Keratinocyte (primary cell): Measurements from ENCODE around the gene RBM39. TPM values are rescaled to one million over a fixed set of nuclear protein-coding genes. Genes with fewer than 3 reads are reported as not detected.
"Not testable (repeated sequence)": the region's sequence is repeated elsewhere in the genome, so short reads cannot be mapped to it uniquely, and the experiment has no call there.

Source experiments
- DNase-seq: peaks from one replicate; pipeline ENCODE4 v3.0.0-alpha.2; 2011; ENCODE audit warnings: low read depth, missing footprints, low spot score
- FAIRE-seq: peaks from 2 replicates; lab custom pipeline; 2011; peaks lifted over from hg19 to GRCh38; lab: Jason Lieb, UNC
- H2AFZ ChIP-seq: 2 replicates; pipeline ENCODE4 v1.6.0; 2012; ENCODE audit warnings: low read length, control low read depth, inconsistent platforms; ENCODE audit not compliant: control insufficient read depth
- H3K27ac ChIP-seq: 2 replicates; pipeline ENCODE4 v1.5.1; 2011; ENCODE audit warnings: low read length; ENCODE audit not compliant: control insufficient read depth, insufficient read depth
- H3K27me3 ChIP-seq: 3 replicates; pipeline ENCODE4 v1.6.0; 2011; ENCODE audit warnings: low read length; ENCODE audit not compliant: control insufficient read depth, insufficient read depth; ENCODE audit errors: extremely low read depth
- H3K36me3 ChIP-seq, 2 experiments: 2 replicates in 1 of 2; 3 replicates in 1 of 2; pipeline ENCODE4 v1.5.1; 2011; ENCODE audit warnings: low read length in 2 of 2, mild to moderate bottlenecking in 1 of 2; ENCODE audit not compliant: control insufficient read depth in 2 of 2, insufficient read depth in 2 of 2; ENCODE audit errors: extremely low read depth in 1 of 2
- H3K4me1 ChIP-seq: 3 replicates; pipeline ENCODE4 v1.5.1; 2011; ENCODE audit warnings: low read length; ENCODE audit not compliant: control insufficient read depth, insufficient read depth; ENCODE audit errors: extremely low read depth
- H3K4me2 ChIP-seq: 3 replicates; pipeline ENCODE4 v1.6.0; 2011; ENCODE audit warnings: low read depth, low read length; ENCODE audit not compliant: control insufficient read depth, insufficient read depth; ENCODE audit errors: extremely low read depth
- H3K4me3 ChIP-seq, 3 experiments: fragments of 200-600 bp in 1 of 3; sonication (generic) in 1 of 3; 2 replicates in 2 of 3; 3 replicates in 1 of 3; pipeline ENCODE4 v1.5.1; 2011 to 2016; ENCODE audit warnings: low read length in 3 of 3, mild to moderate bottlenecking in 3 of 3, control low read depth in 2 of 3, inconsistent platforms in 1 of 3, low read depth in 1 of 3, mixed read lengths in 1 of 3, mixed run types in 1 of 3, moderate library complexity in 1 of 3; ENCODE audit not compliant: control insufficient read depth in 2 of 3, insufficient read depth in 2 of 3; ENCODE audit errors: extremely low read depth in 1 of 3
- H3K79me2 ChIP-seq: 2 replicates; pipeline ENCODE4 v1.6.0; 2012; ENCODE audit warnings: low read length; ENCODE audit not compliant: control insufficient read depth, insufficient read depth
- H3K9ac ChIP-seq: 3 replicates; pipeline ENCODE4 v1.6.0; 2011; ENCODE audit warnings: low read length; ENCODE audit not compliant: control insufficient read depth, insufficient read depth; ENCODE audit errors: extremely low read depth
- H3K9me1 ChIP-seq: 3 replicates; pipeline ENCODE4 v1.6.0; 2011; ENCODE audit warnings: low read length; ENCODE audit not compliant: control insufficient read depth, insufficient read depth; ENCODE audit errors: extremely low read depth
- H3K9me3 ChIP-seq: 2 replicates; pipeline ENCODE4 v1.5.1; 2012; ENCODE audit warnings: low read depth, low read length; ENCODE audit not compliant: control insufficient read depth
- H4K20me1 ChIP-seq: 3 replicates; pipeline ENCODE4 v1.6.0; 2011; ENCODE audit warnings: low read length; ENCODE audit not compliant: control insufficient read depth, insufficient read depth; ENCODE audit errors: extremely low read depth
- CTCF ChIP-seq, 3 experiments: IDR thresholded peaks in 1 of 3; conservative IDR thresholded peaks in 1 of 3; optimal IDR thresholded peaks in 1 of 3; 2 replicates in 2 of 3; 3 replicates in 1 of 3; pipeline versions ENCODE3 to v1.5.1; 2011; ENCODE audit warnings: low read length in 3 of 3, mild to moderate bottlenecking in 3 of 3, moderate library complexity in 2 of 3, control low read depth in 1 of 3, inconsistent platforms in 1 of 3; ENCODE audit not compliant: insufficient read depth in 2 of 3; ENCODE audit errors: extremely low read depth in 1 of 3
- EZH2 ChIP-seq: IDR thresholded peaks from one replicate; pipeline ENCODE4 v1.6.1; 2012; ENCODE audit warnings: inconsistent platforms, mild to moderate bottlenecking, low read length, moderate library complexity
- dilution Hi-C: fragments of 300-500 bp; cut with MboI; formaldehyde crosslinking; loops from one replicate; pipeline ENCODE4 v1.7.0; 2020; ENCODE audit warnings: low sequenced_read_pairs; ENCODE audit not compliant: extremely low pct_ligation_motif_present
- polyA plus RNA-seq, 5 experiments: library from polyadenylated mRNA; depleted of rRNA in 3 of 5; stranded (reverse) in 3 of 5; stranded (forward) in 1 of 5; unstranded in 1 of 5; fragments of >200 nt; gene quantifications; 1 replicate in 1 of 5; 2 replicates in 3 of 5; 3 replicates in 1 of 5; pipeline versions ENCODE4 v1.2.1 to v1.2.3, GENCODE V29; 2011 to 2012; ENCODE audit warnings: missing spikeins in 2 of 5, low read depth in 1 of 5, low replicate concordance in 1 of 5

RBM39 gene
- polyA plus RNA-seq, 1 donor (not counting 4 experiments of a cell fraction or from before 2014, with no cell fraction given) = 146 TPM

GRCh38 chr20:35723275-35723639 lies 18.8 kb downstream of the RBM39 start:
- H3K27ac ChIP-seq, H3K9me3 ChIP-seq, H3K4me2 ChIP-seq, H3K27me3 ChIP-seq, FAIRE-seq, H3K4me3 ChIP-seq, H3K4me1 ChIP-seq, H2AFZ ChIP-seq, H3K9ac ChIP-seq, dilution Hi-C loops, H3K9me1 ChIP-seq, DNase-seq: not testable (repeated sequence)
- Histone ChIP-seq H4K20me1 (peaks cover 37% of the 10 kb centered on the region), H3K79me2 (peaks cover 89% of the 10 kb centered on the region), H3K36me3 (peaks cover 44 to 66% of the 10 kb centered on the region in 2 experiments)

GRCh38 chr20:35721621-35722020 lies 20.4 kb downstream of the RBM39 start:
- Histone ChIP-seq H3K4me2 (no peak overlapping the region), H3K36me3 (peaks cover 47 to 64% of the 10 kb centered on the region in 2 experiments), H3K4me1 (no peaks in the 10 kb centered on the region), H3K79me2 (peaks cover 90% of the 10 kb centered on the region), H3K4me3 (no peak overlapping the region), H3K9me3 (no peaks in the 10 kb centered on the region), H3K27ac (no peak overlapping the region), H3K9ac (no peak overlapping the region), H4K20me1 (peaks cover 38% of the 10 kb centered on the region), H3K9me1 (no peaks in the 10 kb centered on the region), H2AFZ (no peak overlapping the region), H3K27me3 (no peaks in the 10 kb centered on the region)
- DNase-seq (no peak), FAIRE-seq (no peak)
- TF ChIP-seq EZH2 (no peak), CTCF (optimal IDR thresholded peaks at IDR 0.05 in 1 of 3, IDR thresholded peaks at IDR 0.05 in 1 of 3, conservative IDR thresholded peaks at IDR 0.05 in 1 of 3; ENCODE audit: extremely low read depth in 1 of 3, insufficient read depth in 2 of 3, low read length in 3 of 3) (no peak)
- dilution Hi-C loops = no loop called here

GRCh38 chr20:35721219-35721618 lies 20.8 kb downstream of the RBM39 start:
- Histone ChIP-seq H3K4me2 (no peak overlapping the region), H3K27me3 (no peaks in the 10 kb centered on the region), H3K9me1 (no peaks in the 10 kb centered on the region), H4K20me1 (peaks cover 36% of the 10 kb centered on the region), H3K27ac (no peak overlapping the region), H3K4me1 (no peaks in the 10 kb centered on the region), H3K9ac (no peak overlapping the region), H3K36me3 (peaks cover 47 to 64% of the 10 kb centered on the region in 2 experiments), H3K79me2 (peaks cover 90% of the 10 kb centered on the region), H3K4me3 (no peak overlapping the region), H2AFZ (no peak overlapping the region), H3K9me3 (no peaks in the 10 kb centered on the region)
- TF ChIP-seq EZH2 (no peak), CTCF (optimal IDR thresholded peaks at IDR 0.05 in 1 of 3, IDR thresholded peaks at IDR 0.05 in 1 of 3, conservative IDR thresholded peaks at IDR 0.05 in 1 of 3; ENCODE audit: extremely low read depth in 1 of 3, insufficient read depth in 2 of 3, low read length in 3 of 3) (no peak)
- dilution Hi-C loops = no loop called here
- FAIRE-seq (no peak), DNase-seq (no peak)
